HG02852 (cell line): ENCODE data around the gene GDAP1L1.

Experiments
- ATAC-seq: cut with Tn5 transposase; IDR thresholded peaks from one replicate; pipeline ENCODE4 v1.9.1; 2021; ENCODE audit warnings: mild to moderate bottlenecking, moderate library complexity; ENCODE audit not compliant: unreplicated experiment

Gene GDAP1L1

DNA sequence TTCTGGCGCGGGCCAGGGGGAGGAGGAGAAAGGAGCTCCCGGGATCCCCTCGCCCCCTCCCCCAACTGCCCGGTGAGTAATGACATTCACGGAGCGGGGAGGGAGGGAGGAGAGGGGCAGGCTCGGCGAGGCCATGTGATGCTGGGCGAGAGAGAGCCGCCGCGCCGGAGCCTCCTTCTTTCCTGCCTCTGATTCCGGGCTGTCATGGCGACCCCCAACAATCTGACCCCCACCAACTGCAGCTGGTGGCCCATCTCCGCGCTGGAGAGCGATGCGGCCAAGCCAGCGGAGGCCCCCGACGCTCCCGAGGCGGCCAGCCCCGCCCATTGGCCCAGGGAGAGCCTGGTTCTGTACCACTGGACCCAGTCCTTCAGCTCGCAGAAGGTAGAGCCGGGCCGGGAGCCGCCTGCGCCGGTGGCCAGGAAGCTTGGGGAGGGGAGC is at the start of gene GDAP1L1:
TSS of gene GDAP1L1 (plus strand) at position 178 of the 441 bp plus-strand sequence. CDS start at position 205, 27 bp downstream.
- ATAC-seq = no peak

DNA sequence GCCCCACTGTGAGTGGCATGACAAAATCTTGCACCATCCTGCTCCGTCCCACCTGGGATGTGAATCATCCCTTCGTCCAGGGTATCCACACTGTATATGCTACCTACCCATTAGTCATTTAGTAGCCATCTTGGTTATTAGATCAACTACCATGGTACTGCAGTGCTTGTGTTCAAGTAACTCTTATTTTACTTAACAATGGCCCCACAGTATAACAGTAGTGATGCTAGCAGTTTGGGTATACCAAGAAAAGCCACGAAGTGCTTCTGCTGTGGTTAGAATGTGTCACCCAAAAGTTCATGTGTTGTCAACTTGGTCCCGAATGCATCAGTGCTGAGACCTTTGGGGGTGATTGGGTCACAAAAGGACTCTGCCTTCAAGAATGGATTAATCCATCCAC is 48.2 kb upstream of the GDAP1L1 start:
- ATAC-seq = no peak

DNA sequence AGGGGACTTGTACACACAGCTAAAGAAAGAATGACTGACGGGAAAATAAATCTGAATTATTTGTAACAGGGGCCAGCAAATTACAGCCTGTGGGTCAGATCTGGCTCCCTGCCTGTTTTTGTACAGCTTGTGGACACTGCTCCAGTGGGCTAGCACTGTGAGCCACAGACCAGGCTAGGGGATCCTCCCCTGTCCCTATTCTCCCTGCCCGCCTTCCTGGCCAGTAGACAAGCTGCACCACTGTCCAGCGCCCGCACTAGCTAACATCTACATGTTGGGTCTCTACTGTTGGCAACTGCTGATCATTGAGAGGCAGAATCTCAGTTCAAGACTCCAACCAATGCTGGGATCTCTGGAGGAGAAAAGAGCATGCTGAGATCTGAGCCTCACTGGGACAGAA is 47.2 kb upstream of the GDAP1L1 start:
- ATAC-seq = no peak

DNA sequence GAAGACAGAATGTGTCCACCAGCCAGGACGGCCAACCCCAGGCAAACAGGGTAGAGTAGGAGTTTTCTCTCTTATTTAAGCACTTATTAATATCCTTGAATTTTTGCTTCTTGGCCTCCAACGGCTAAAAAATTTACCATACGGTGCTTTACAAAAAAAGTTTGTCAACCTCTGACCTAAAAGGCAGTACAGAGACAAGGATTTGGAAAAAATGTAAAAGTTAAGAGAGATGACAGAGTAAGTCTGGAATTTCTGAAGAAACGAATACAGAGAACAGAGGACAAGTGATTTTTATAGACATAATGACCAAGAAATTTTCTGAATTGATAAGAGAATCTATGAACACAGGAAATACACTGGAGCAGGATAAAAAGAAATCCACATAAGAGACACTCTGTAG is 46.7 kb upstream of the GDAP1L1 start:
- ATAC-seq = no peak

DNA sequence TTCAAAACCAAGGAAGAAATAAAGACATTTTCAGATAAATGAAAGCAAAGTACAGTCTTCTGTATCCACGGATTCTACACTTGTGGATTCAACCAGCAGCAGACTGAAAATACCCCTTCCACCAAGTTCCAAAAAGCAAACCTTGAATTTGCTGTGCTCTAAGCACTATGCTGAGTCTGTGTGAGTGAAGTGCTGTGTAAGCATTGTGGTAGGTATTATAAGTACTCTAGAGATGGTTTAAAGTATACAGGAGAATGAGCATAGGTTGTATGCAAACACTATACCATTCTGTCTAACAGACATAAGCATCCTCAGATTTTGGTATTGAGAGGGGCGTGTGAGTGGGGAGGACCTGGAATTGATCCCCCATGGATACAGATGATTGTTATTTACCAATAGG is 46.1 kb upstream of the GDAP1L1 start:
- no peak for ATAC-seq

DNA sequence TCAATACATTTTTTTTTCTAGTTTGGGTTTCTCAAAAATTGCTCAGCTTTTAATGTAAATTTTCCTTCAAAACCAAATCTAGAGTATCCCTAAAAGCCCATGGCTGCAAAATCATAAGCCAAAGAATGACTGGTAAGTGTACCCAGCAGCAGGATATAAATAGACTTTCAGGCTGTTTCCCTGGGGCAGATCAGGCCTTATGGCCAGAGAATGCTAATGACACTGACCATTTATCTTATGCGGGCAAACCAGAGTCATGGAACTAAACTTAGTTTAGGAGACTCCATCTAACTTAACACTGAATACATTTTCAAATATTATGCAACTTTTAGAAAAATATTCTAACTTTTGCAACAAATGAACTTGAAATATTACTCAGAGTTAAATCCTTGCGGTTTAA is 43.9 kb upstream of the GDAP1L1 start:
- no peak for ATAC-seq

DNA sequence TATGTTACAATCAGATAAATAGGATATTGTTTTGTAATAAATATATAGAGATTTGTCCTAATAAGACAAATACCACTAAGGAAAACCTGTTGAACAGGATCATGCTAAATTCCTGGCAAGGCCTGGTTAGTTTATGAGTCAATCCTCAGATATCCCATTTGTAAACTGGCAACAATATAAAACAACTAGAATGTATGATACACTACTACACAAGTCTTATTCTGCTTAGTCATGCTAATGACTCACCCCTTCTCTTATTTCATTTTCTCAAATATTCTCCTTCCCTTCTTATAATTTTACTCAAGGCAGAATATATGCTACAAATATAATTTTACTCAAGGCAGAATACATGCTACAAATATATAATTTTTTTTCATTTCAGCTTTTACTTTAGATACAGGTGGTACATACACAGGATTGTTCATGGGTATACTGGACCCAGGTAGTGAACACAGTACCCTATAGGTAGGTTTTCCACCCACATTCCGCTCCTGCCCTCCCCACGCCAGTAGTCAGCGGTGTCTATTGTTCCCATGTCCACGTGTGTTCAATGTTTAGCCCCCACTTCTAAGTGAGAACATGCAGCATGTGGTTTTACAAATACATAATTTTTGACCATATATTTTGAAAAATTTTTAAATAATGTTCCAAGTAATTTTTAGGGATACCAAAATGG is 42.8 kb upstream of the GDAP1L1 start:
- ATAC-seq = no peak

DNA sequence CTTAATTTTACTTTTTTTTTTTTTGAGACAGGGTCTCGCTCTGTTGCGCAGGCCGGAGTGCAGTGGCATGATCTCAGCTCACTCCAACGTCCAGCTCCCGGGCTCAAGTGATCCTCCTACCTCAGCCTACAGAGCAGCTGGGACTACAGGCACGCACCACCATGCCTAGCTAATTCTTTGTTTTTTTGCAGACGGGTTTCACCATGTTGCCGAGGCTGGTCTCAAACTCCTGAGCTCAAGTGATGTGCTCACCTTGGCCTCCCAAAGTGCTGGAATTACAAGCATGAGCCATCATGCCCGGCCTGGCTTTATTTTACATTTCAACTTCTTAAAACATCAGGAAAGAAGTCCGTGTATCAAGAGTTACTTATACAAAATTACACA is 42.3 kb upstream of the GDAP1L1 start:
- no peak for ATAC-seq

DNA sequence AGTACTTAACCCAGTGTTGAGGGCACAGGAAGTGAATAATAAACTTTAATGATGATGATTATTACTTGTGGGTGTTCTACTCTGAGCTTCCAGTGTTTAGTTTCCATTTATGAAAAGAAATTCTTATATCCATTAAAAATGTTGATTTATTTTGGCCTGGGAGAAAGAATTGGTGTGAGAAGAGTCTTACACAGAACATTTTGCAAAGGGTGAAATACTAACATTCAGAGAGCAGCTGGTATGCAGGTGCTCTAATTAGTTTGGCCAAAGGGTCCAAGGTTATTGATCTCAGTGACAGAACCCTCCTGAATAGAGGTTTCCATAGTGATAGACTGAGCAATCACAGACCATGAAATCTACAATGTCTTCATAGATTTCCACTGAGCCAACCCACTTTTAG is 41.0 kb upstream of the GDAP1L1 start:
- no peak for ATAC-seq

DNA sequence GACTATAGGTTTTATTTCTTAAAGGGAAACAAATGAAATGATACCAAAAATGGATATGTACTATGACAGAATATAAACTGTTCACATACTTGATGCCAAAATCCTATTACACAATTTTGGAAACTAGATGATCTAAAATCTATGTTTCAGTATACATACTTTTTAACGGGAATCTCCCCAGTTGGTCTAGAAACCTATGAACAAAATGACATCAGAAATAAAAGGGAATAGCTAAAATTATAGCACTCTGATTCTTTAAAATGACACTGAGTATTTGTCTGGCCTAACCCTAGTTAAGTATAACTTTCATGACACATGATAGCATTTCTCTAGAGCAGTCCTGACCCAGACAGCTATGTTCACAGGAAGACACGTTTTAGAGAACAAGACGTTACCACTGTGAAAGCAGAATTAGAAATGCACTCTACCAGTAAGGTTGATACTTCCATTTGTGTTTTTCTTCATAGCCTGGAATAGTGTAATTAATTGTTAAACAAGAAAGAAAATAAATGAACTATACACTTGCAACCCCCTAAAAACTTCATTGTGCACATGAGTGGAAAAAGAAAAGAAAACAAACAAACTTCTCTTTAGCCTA is 39.9 kb upstream of the GDAP1L1 start:
- no peak for ATAC-seq

DNA sequence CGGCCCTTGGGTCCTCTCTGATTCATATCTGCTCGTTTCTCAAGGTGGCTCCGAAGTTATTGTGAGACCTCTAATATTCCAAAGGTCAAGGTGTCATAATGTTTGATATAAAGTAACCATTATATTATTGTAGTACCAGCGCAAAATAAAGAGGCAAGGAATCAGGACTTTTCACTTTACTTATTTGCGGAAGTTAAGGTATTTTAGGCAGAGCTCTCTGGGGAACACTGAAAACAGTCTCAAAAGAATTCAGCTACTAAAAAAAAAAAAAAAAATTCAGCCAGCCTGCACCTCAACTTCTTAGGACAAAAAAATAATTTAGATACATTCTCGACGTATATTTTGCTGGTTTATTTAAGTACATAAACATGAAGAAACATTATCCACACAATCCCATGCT is 38.9 kb upstream of the GDAP1L1 start:
- no peak for ATAC-seq

DNA sequence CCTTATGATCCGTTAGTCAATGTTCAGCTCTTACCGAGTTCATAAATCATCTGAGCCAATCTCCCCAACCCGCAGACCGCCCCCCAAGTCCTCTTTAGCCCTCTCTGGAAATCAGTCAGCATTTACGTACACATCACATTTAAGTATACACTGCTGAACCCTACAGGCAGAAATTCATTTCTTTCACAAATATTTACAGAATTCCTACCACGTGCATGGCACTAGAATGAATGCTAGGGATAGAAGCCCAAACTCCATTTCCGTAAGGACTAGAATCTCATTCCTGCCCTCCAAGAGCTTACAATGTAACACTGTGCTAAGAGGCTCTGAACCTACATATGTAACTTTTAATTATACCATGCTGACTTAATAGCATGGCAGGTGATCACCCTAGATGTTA is 38.3 kb upstream of the GDAP1L1 start:
- no peak for ATAC-seq

DNA sequence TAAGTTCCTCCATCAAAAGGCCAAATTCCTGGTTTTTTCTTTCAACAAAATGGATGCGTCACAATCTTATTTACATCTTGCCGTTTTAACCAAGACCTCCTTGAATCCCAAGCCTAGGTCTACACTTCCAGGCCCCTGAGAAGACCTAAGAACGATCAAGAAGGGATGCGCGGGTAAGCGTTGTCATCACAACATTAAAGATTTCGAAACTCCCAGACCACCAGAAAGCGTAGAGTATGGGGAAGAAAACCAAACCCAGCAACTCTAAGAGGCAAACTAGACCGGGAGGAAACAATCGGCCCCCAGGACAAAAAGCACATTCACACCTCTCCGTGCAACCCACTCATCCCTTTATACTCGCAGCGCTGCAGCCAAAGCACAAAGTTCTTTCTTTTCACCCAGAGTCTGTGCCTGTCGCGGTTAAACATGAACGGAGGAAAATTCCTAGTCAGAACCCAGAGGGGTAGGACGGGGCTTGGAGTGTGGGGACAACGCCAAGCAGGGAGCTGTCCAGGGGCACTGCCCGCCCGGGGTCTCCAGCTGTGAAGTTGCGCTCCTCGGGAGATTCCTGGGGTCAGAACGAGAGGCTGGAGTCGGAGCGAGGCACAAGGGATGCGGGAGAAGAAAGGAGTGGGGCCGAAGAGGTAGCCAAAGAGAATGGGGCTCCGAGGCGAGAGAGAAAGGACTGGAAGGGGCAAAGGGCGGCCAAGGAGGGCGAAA is 37.3 kb upstream of the GDAP1L1 start:
- no peak for ATAC-seq

DNA sequence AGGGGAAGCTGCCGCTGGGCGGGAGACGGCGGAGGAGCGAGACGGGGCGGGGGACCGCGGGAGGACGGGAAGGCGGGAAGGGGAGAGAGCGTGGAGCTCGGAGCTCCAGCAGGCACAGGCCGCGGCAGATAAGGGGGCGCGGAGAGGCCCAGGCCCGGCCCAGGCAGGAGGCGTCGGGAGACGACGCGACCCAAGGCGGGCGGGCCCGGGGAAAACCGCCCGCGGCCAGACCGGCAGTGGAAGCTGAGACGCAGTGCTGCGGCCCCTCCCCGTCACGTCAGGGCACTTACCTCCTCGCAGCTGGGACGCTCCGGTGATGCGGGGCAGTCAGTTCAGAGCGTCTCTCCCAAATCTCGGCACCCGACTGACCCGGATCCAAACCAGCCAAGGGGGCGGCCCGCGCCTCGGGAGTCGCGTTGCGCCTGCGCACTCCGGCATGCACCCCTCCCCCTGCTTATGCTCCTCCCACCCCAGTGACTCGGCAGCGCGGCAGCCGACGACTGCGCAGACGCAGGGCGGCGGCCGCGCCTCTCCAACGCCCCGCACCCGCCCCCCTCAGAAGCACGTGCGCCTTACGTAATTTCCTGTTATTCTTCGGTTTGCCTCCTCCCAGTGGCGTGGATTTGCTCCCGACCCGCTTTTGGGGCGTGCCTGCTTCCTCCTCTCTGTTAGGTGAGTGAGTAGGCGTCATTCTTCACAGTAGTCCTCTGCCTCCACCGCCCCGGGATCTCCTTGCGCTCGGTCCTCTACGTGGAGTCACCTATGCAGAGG is 36.5 kb upstream of the GDAP1L1 start, which contains the start of gene OSER1:
TSS of gene OSER1 (minus strand) at position 366 of the 771 bp plus-strand sequence. CDS start 3,814 bp downstream, outside the sequence.
- peak; percentile 83 for ATAC-seq

DNA sequence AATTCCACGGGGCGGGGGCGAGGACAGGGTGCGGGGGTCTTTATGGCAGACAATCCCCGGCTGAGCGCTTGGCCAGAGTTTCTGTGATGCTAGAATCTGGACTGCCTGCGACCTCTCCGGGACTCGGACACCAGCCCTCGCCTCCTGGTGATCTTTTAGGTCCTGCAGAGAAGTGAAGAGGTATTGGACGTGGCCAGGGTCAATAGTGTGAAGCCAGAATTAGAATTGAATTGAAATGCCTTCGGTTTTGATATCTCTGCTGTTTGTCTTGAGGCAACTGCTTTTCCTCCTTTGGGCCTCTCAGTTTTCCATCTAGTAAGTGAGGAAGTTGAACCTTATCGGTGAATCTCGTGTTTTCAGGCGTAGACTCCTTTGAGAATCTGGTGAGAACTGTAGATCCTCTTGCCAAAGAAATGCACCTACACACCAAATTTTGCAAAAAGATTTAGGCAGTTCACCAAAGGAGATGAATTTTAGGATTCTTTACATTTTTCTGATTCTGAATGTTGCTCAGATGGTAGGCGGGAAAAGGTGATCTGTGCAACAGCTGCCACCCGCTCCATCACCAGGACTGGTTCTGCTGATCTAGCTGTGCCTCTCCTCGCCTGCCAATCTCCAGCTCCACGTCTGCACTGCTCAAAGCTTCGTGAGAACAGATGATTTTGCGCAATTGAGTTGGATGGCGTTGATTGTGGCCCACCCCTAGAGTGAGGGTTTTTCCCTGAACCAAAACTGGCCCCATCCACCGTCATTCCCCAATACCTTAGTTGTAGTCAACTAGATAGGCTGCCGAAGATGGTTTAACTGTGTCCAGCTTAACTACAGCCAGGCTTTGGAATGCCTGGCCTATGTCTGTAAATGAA is 35.7 kb upstream of the GDAP1L1 start:
- peak; percentile 6 for ATAC-seq

DNA sequence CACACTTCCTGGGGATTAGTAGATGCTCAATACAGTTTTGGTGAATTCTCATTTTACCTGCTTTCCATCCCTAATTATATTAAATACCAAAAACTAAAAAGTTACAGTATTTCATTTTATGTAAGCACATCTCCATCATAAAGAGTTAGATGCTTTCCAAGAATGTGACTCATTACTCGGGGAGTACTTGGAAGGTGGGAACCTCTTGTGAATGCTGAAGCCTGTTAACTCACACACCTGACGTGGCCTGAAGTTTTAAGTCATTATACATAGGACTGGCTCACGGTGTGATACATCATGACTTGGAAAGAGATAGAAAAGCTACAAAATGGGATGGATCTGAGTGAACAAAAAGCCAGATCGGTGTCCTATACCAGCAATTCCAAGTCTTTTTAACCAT is 34.3 kb upstream of the GDAP1L1 start:
- ATAC-seq = no peak

DNA sequence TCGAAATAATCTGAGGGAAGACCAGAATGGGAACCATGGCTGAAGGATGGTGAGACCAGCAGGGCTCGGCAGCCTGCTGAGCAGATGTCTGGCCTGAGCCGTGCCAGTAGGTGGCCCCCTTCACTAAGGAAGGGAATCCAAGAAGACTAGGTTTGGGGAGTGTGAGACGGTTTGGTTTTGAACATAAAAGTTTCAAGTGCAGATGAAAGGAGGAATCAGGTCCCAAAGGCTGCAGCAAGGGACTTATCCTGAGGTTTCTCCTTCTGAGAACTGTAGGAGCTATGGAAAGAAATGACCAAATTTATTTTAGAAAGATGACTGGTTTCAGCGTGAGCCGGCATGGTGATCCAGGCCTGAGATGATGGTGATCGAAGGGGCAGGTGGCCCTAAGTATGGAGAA is 32.0 kb upstream of the GDAP1L1 start:
- ATAC-seq = no peak

DNA sequence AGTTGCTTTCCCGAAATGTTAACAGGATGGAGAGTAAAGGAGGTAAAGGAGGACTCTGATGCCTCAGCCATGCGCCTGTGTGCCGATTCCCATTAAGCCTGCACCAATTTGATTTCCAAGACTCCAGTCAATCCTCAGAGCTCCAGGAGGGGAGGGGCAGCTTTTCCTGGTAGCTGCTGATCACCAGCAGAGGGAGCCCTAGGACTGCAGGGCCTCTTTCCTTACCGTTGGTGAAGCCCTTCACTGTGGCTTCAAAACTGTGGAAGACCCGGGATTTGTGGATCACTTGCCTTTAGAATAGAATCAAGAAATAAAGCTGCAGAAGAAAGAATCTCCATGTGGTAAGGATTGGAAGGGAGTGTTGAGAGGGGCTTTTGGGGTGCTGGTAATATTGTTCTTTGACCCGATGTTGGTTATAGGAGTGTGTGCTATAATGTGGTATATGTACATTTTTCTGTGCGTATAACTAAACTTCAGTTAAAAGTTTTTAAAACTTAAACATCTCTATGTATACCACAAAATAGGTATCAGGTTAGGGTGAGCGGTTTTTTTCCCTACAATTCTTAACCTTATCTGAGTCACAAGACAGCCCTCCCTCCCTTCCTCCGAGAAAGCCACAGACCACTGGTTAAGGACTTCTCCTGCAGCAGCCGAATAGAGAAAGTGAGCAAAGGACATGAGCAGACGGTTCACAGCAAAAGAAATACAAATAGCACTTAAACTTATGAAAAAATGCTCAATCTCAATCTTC is 29.6 kb upstream of the GDAP1L1 start:
- ATAC-seq = no peak

DNA sequence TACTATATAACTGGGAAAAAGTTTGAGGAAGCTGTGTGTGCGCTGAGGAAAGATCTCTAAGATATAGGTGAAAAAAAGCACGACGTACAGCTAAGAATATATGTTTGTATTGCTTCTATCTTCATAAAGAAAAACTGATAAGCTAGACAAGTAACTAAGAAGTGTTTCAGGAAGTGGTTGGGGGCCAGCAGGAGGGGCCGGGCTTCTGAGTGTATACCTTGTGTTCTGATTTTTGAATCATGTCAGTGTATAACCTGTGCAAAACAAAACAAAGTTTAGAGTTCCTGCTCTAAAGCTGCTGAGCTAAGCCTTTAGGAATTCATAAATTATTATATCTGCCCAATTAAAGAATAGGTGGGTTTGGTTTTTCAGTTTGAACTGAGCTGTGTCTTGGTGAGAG is 28.7 kb upstream of the GDAP1L1 start:
- ATAC-seq = no peak
